HEK293 (cell line): ENCODE data around the gene GARIN5B.

Experiments
- CTCF ChIP-seq: fragments of 450-650 bp; formaldehyde crosslinking; IDR thresholded peaks from 2 replicates; pipeline ENCODE4 v1.5.1; 2016; ENCODE audit warnings: missing biosample characterization, missing genetic modification characterization
- ZNF24 ChIP-seq: fragments of 450-650 bp; formaldehyde crosslinking; IDR thresholded peaks from 2 replicates; pipeline ENCODE4 v1.5.1; 2016; ENCODE audit warnings: missing biosample characterization, missing genetic modification characterization
- ZNF274 ChIP-seq, 2 experiments: fragments of 200-500 bp in 1 of 2; fragments of 450-650 bp in 1 of 2; sonication (Bioruptor generic) in 1 of 2; formaldehyde crosslinking in 1 of 2; IDR thresholded peaks; 2 replicates each; pipeline versions ENCODE4 v1.5.1 to v1.6.1; 2014 to 2016; ENCODE audit warnings: borderline replicate concordance in 1 of 2, inconsistent platforms in 1 of 2, low read length in 1 of 2, missing biosample characterization in 1 of 2, missing genetic modification characterization in 1 of 2
- ZNF311 ChIP-seq: fragments of 450-650 bp; formaldehyde crosslinking; IDR thresholded peaks from 2 replicates; pipeline ENCODE4 v1.5.1; 2017; ENCODE audit warnings: missing biosample characterization, missing genetic modification characterization, borderline replicate concordance
- ZNF335 ChIP-seq: fragments of 450-650 bp; formaldehyde crosslinking; conservative IDR thresholded peaks from 2 replicates; pipeline ENCODE4 v1.5.1; 2016; ENCODE audit warnings: missing biosample characterization, missing genetic modification characterization
- ZNF596 ChIP-seq: fragments of 450-650 bp; IDR thresholded peaks from 2 replicates; pipeline ENCODE4 v1.5.0; 2018; ENCODE audit warnings: missing biosample characterization, mild to moderate bottlenecking, missing genetic modification characterization, moderate library complexity
- ZNF670 ChIP-seq: fragments of 450-650 bp; formaldehyde crosslinking; IDR thresholded peaks from 2 replicates; pipeline ENCODE4 v1.5.1; 2016; ENCODE audit warnings: missing biosample characterization, missing genetic modification characterization, low read depth
- ZNF785 ChIP-seq: fragments of 450-650 bp; formaldehyde crosslinking; IDR thresholded peaks from 2 replicates; pipeline ENCODE4 v1.5.1; 2016; ENCODE audit warnings: missing biosample characterization, missing genetic modification characterization

- TF ChIP-seq ZNF335 (tag by site-specific recombination) (no peak), CTCF (tag by site-specific recombination) (no peak), ZNF274 (IDR thresholded peaks at IDR 0.05; ENCODE audit: low read length) (no peak), ZNF274 (tag by site-specific recombination; IDR thresholded peaks at IDR 0.05; ENCODE audit: borderline replicate concordance) (no peak), ZNF670 (tag by site-specific recombination) (no peak), ZNF24 (tag by site-specific recombination) (no peak), ZNF311 (tag by site-specific recombination) (no peak), ZNF785 (no peak), ZNF596 (tag by site-specific recombination) (no peak)
Observed at GRCh38 chr19:55354698-55355212, 8.3 kb downstream of the GARIN5B start, which contains the start of gene COX6B2.
